ENCODE measurements around the gene CPNE5. TPM values are rescaled to one million over a fixed set of nuclear protein-coding genes. Genes with fewer than 3 reads are reported as not detected.

Gene CPNE5
- total and polyA plus RNA-seq, 8 donors: 0.19 to 1.5 (median 0.58) TPM

DNA sequence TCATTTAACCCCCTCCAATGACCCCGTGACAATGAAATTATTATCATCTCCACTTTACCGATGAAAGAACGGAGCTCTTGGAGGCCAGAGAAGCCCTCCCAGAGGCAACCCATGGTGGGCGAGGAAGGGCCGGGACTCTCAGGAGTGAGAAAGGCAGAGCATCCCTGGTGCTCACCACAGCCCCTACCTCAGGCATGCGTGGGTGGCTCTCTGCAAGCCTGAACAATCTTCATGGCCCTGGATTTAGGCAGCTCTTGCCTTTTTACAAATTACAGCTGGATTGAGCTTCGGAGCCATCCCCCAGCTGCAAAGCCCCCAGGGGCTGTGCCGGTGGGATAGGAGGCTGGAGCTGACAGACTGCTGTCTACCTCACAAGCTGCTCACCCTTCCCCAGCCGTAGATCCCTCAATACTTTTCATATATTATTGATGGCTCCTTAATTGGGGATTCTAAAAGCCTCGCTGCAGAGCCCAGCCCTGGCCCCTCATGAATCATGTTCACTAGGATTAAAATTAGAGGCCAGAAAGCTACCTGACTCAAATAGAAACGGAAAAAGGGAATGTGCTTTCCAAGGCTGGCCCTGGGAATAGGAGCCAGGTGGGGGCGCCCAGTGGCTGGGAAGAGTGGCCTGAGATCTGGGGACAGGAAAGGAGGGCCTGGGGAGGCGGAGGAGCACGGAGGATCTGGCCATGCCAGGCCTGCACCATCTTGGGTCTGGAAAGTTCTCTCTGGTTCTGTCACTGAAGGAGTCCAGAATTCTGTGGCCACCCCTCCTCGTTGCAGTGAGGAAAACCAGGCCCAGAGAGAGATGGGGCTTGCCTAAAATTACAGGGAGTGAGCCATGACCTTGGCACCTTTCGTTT is 29.1 kb downstream of the CPNE5 start:
- 85 to 86% methylated on average over 16 of the region's 16 CpGs for WGBS, 2 donors
- FAIRE-seq (no peak), DNase-seq (no peak), ATAC-seq (no peak)
- Histone ChIP-seq H3K4me1 (no peaks in the 10 kb centered on the region), H3K4me3 (no peak overlapping the region), H3K27ac (no peak overlapping the region), H3K9me3 (no peaks in the 10 kb centered on the region), H3K27me3 (no peaks in the 10 kb centered on the region), H3K36me3 (no peaks in the 10 kb centered on the region)
- TF ChIP-seq, protein P1, sequence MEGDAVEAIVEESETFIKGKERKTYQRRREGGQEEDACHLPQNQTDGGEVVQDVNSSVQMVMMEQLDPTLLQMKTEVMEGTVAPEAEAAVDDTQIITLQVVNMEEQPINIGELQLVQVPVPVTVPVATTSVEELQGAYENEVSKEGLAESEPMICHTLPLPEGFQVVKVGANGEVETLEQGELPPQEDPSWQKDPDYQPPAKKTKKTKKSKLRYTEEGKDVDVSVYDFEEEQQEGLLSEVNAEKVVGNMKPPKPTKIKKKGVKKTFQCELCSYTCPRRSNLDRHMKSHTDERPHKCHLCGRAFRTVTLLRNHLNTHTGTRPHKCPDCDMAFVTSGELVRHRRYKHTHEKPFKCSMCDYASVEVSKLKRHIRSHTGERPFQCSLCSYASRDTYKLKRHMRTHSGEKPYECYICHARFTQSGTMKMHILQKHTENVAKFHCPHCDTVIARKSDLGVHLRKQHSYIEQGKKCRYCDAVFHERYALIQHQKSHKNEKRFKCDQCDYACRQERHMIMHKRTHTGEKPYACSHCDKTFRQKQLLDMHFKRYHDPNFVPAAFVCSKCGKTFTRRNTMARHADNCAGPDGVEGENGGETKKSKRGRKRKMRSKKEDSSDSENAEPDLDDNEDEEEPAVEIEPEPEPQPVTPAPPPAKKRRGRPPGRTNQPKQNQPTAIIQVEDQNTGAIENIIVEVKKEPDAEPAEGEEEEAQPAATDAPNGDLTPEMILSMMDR (IDR thresholded peaks at IDR 0.05): no peak
- intact Hi-C loops (cut with DNase I): no loop called here

DNA sequence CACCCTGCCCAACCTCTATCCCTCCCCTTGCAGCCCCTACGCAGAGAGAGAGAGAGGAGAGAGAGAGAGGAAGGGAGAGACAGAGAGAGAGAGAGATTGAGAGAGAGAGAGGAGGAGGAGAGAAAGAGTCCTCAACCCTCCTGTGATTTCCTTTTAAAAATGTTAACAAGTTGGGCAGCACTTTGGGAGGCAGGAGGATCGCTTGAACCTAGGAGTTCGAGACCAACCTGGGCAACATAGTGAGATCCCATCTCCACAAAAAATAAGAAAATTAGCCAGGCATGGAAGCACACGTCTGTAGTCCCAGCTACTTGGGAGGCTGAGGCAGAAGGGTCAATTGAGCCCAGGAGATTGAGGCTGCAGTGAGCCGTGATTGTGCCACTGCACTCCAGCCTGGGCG is 30.1 kb downstream of the CPNE5 start:
- ATAC-seq (no peak), DNase-seq (no peak), FAIRE-seq (no peak)
- H3K4me1 ChIP-seq: no peaks in the 10 kb centered on the region
- TF ChIP-seq, protein P1 (IDR thresholded peaks at IDR 0.05): no peak
- no peaks in the 10 kb centered on the region for H3K36me3 ChIP-seq
- H3K4me3 ChIP-seq: no peak overlapping the region
- no peak overlapping the region for H3K27ac ChIP-seq
- no peaks in the 10 kb centered on the region for H3K27me3 ChIP-seq
- H3K9me3 ChIP-seq: no peaks in the 10 kb centered on the region
- intact Hi-C loops (cut with DNase I): no loop called here
- 85 to 90% methylated on average over 6 of the region's 6 CpGs for WGBS, 2 donors

DNA sequence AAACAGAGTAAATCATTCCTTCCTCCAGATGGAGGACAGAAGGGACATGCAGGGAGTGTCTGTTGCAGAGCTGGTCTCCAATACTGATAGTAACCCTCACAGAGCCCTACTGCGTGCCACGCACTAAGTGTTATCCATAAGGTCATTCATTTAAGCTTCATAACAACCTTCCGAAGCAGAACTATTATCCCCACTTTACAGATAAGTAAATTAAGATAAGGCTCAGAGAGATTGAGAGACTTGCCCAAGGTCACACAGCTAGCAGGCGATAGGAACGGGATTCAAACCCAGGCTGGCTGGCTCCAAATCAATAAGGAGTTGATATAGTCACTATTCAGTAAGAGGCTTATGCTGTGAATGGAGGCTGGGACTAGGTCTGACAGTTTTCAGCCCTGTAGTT is 30.6 kb downstream of the CPNE5 start:
- 31 to 32% methylated on average over 5 of the region's 5 CpGs for WGBS, 2 donors
- Histone ChIP-seq H3K4me3 (no peak overlapping the region), H3K27me3 (no peaks in the 10 kb centered on the region), H3K36me3 (no peaks in the 10 kb centered on the region), H3K4me1 (no peaks in the 10 kb centered on the region), H3K27ac (no peak overlapping the region), H3K9me3 (no peaks in the 10 kb centered on the region)
- ATAC-seq: no peak
- DNase-seq: no peak
- intact Hi-C loops (cut with DNase I): no loop called here
- TF ChIP-seq, protein P1 (IDR thresholded peaks at IDR 0.05): no peak
- no peak for FAIRE-seq

DNA sequence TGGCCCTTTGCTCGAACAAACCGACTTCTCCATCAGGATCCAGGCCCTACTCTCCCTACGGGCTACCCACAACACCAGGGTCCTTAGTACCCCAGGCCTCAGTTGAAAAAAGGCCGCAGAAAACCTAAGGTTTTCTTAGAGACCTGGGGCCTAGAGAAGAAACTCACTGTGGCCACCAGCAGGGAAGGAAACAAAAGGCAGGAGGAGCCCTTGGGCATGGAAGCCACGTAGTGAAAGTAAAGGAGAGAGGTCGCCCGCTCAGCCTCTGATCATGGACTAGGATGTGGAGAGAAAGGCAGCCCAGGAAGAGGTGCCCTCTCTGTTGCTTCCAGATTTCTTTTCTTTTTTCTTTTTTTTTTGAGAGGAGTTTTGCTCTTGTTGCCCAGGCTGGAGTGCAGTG is 31.5 kb downstream of the CPNE5 start:
- intact Hi-C loops (cut with DNase I): no loop called here
- Histone ChIP-seq H3K9me3 (no peaks in the 10 kb centered on the region), H3K36me3 (no peaks in the 10 kb centered on the region), H3K4me1 (no peaks in the 10 kb centered on the region), H3K27me3 (no peaks in the 10 kb centered on the region), H3K27ac (no peak overlapping the region), H3K4me3 (no peak overlapping the region)
- TF ChIP-seq, protein P1 (IDR thresholded peaks at IDR 0.05): no peak
- FAIRE-seq (no peak), ATAC-seq (no peak), DNase-seq (no peak)
- 93 to 97% methylated on average over 7 of the region's 7 CpGs for whole genome bisulfite sequencing, 2 donors

DNA sequence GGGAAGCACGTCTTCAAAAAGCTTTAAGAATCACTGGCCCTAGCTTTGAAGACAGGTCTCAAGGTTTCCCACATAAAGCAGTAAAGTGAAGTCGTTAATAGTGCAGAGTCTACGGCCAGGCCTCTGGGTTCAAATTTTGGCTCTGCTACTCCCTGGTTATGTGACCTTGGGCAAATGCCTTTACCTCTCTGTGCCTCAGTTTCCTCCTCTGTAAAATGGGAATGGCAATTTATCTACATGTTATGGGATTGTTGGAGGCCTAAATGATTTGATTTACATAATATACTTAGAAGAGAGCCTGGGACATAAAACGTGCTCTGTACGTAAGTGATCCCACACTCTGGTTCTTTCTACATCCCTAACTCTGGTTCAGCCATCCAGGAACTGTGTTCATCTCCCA is 32.1 kb downstream of the CPNE5 start:
- Histone ChIP-seq H3K27me3 (no peaks in the 10 kb centered on the region), H3K4me3 (no peak overlapping the region), H3K9me3 (no peaks in the 10 kb centered on the region), H3K27ac (no peak overlapping the region), H3K4me1 (no peaks in the 10 kb centered on the region), H3K36me3 (no peaks in the 10 kb centered on the region)
- no peak for FAIRE-seq
- ATAC-seq: no peak
- intact Hi-C loops (cut with DNase I): no loop called here
- DNase-seq: no peak
- 63 to 70% methylated on average over 5 of the region's 5 CpGs for WGBS, 2 donors
- TF ChIP-seq, protein P1 (IDR thresholded peaks at IDR 0.05): no peak

Data from pancreas (tissue), 10 donors.